Limb (tissue), 2 donors: ENCODE measurements around the gene ST6GALNAC6.

Experiments
- DNase-seq, 2 donors: peaks; one replicate each; pipeline ENCODE4 v3.0.0-alpha.2; 2016; ENCODE audit errors: extremely low spot score in 2 of 2

The ST6GALNAC6 gene

GRCh38 chr9:127899128-127899943 is at the start of gene ST6GALNAC6:
ST6GALNAC6 (minus strand) TSS chr9:127899603; CDS start chr9:127897981, 1,622 bp downstream.
- peak; percentile 73 to 87 for DNase-seq

GRCh38 chr9:127947841-127948710 is 48.7 kb upstream of the ST6GALNAC6 start:
- no peak for DNase-seq

GRCh38 chr9:127946728-127947127 is 47.3 kb upstream of the ST6GALNAC6 start:
- no peak for DNase-seq

GRCh38 chr9:127945942-127946341 is 46.5 kb upstream of the ST6GALNAC6 start:
- no peak for DNase-seq

GRCh38 chr9:127945338-127945737 is 45.9 kb upstream of the ST6GALNAC6 start:
- no peak for DNase-seq

GRCh38 chr9:127944586-127945218 is 45.3 kb upstream of the ST6GALNAC6 start:
- no peak for DNase-seq

- peak; percentile 61 to 85 for DNase-seq
Observed at GRCh38 chr9:127943731-127944144, 44.3 kb upstream of the ST6GALNAC6 start.

GRCh38 chr9:127943011-127943662 is 43.7 kb upstream of the ST6GALNAC6 start:
- no peak for DNase-seq

GRCh38 chr9:127942216-127943010 is 43.0 kb upstream of the ST6GALNAC6 start:
- peak; percentile 58 to 78 for DNase-seq

- DNase-seq, result no peak
Observed at GRCh38 chr9:127941961-127942215, 42.5 kb upstream of the ST6GALNAC6 start.

- DNase-seq, result no peak
Observed at GRCh38 chr9:127941062-127941960, 41.9 kb upstream of the ST6GALNAC6 start.

GRCh38 chr9:127940593-127940992 is 41.2 kb upstream of the ST6GALNAC6 start:
- DNase-seq, result no peak

GRCh38 chr9:127938298-127938690 is 38.9 kb upstream of the ST6GALNAC6 start:
- DNase-seq, result peak in 1 of 2 donors; percentile 66

GRCh38 chr9:127937388-127938297 is 38.2 kb upstream of the ST6GALNAC6 start, which contains the start of gene DPM2:
DPM2 (minus strand) TSS chr9:127937854; CDS start chr9:127937820, 34 bp downstream.
- DNase-seq, result peak; percentile 84 to 90

- DNase-seq, result no peak
Observed at GRCh38 chr9:127937056-127937387, 37.6 kb upstream of the ST6GALNAC6 start.

- no peak for DNase-seq
Observed at GRCh38 chr9:127936347-127936852, 37.0 kb upstream of the ST6GALNAC6 start.

GRCh38 chr9:127935765-127936221 is 36.4 kb upstream of the ST6GALNAC6 start:
- DNase-seq, result no peak

- DNase-seq, result no peak
Observed at GRCh38 chr9:127934986-127935385, 35.6 kb upstream of the ST6GALNAC6 start.
